ENCODE measurements around the gene MAFF.

The MAFF gene

DNA sequence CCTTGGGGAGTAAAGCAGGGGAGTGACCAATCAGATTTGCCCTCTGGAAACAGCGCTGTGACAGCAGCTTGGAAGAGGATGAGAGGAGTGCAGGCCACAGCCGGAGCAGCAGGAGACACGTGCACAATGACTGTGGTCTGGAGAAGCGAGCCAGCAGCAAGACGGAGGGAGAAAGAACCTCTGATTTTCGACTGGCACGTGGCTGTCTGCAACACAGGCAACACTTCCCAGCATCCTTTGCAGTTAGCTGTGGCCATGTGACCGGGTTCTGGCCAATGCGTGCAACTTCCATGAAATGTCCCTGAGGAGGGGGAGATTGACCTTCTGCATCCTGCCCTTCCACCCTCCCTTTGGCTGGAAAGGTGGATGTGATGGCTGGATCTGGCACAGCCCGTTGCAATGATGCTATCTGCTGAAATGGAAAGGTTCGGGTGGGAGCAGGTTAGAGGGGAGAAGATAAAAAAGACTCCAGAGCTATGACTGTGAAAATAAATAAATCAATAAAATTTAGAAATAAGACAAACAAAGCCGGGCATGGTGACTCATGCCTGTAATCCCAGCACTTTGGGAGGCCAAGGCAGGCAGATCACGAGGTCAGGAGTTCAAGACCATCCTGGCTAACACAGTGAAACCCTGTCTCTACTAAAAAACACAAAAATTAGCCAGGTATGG, 35.7 kb upstream of the MAFF start:
- H3K4me2 ChIP-seq (ENCODE audit: low read length), result no peak overlapping the region
- no peak for TF ChIP-seq EZH2phosphoT487 (IDR thresholded peaks at IDR 0.05; ENCODE audit: low read depth)
- TF ChIP-seq, protein P1, sequence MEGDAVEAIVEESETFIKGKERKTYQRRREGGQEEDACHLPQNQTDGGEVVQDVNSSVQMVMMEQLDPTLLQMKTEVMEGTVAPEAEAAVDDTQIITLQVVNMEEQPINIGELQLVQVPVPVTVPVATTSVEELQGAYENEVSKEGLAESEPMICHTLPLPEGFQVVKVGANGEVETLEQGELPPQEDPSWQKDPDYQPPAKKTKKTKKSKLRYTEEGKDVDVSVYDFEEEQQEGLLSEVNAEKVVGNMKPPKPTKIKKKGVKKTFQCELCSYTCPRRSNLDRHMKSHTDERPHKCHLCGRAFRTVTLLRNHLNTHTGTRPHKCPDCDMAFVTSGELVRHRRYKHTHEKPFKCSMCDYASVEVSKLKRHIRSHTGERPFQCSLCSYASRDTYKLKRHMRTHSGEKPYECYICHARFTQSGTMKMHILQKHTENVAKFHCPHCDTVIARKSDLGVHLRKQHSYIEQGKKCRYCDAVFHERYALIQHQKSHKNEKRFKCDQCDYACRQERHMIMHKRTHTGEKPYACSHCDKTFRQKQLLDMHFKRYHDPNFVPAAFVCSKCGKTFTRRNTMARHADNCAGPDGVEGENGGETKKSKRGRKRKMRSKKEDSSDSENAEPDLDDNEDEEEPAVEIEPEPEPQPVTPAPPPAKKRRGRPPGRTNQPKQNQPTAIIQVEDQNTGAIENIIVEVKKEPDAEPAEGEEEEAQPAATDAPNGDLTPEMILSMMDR (IDR thresholded peaks at IDR 0.05; ENCODE audit: low read depth, low read length), result no peak
- no peak overlapping the region for H3K27ac ChIP-seq (ENCODE audit: low read length)
- peaks cover 7% of the 10 kb centered on the region for H3K36me3 ChIP-seq (replicated peaks; ENCODE audit: low read depth, low read length)
- H4K20me1 ChIP-seq (ENCODE audit: insufficient read depth, low read length), result no peaks in the 10 kb centered on the region
- H3K4me3 ChIP-seq (ENCODE audit: low read length), result no peak overlapping the region
- 0 out of 2 replicates have a peak, but pooled peaks cover 5% of the 10 kb centered on the region for H3K9me3 ChIP-seq (ENCODE audit: insufficient read depth, low read length)
- H3K27me3 ChIP-seq (ENCODE audit: low read depth, low read length), result no peaks in the 10 kb centered on the region
- no peak overlapping the region for H2AFZ ChIP-seq (ENCODE audit: low read depth, low read length)
- H3K79me2 ChIP-seq (ENCODE audit: low read length), result no peaks in the 10 kb centered on the region
- no peak overlapping the region for H3K9ac ChIP-seq (ENCODE audit: low read length)
- H3K4me1 ChIP-seq (ENCODE audit: low read length), result peaks cover 31% of the 10 kb centered on the region

DNA sequence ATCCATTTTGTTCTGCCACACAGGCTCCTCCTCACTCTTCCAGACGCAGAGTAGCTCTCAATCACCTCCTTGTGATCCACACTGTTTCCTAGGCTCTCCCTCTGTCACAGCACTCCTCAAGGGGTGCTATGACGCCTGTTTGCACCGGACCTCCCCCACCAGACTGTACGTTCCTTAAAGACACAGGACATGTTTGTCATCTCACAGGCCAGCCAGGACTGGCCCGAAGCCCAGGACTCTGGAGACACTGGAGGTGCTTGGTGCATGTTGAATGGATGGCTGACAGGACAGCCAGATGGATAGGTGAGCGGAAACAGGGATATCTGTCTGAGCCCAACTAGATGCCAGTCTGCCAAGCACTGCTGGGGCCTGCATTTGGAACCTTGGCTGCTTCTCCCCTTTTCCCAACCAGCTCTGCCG, 33.8 kb upstream of the MAFF start:
- H3K4me3 ChIP-seq (ENCODE audit: low read length), result no peak overlapping the region
- H3K79me2 ChIP-seq (ENCODE audit: low read length), result no peaks in the 10 kb centered on the region
- no peak overlapping the region for H2AFZ ChIP-seq (ENCODE audit: low read depth, low read length)
- H3K4me1 ChIP-seq (ENCODE audit: low read length), result peaks cover 12% of the 10 kb centered on the region
- no peak overlapping the region for H3K9ac ChIP-seq (ENCODE audit: low read length)
- TF ChIP-seq EZH2phosphoT487 (IDR thresholded peaks at IDR 0.05; ENCODE audit: low read depth), result no peak
- TF ChIP-seq, protein P1 (IDR thresholded peaks at IDR 0.05; ENCODE audit: low read depth, low read length), result no peak
- H3K36me3 ChIP-seq (replicated peaks; ENCODE audit: low read depth, low read length), result no peaks in the 10 kb centered on the region
- H3K4me2 ChIP-seq (ENCODE audit: low read length), result no peak overlapping the region
- no peaks in the 10 kb centered on the region for H3K9me3 ChIP-seq (ENCODE audit: insufficient read depth, low read length)
- H4K20me1 ChIP-seq (ENCODE audit: insufficient read depth, low read length), result no peaks in the 10 kb centered on the region
- no peak overlapping the region for H3K27ac ChIP-seq (ENCODE audit: low read length)
- no peaks in the 10 kb centered on the region for H3K27me3 ChIP-seq (ENCODE audit: low read depth, low read length)

DNA sequence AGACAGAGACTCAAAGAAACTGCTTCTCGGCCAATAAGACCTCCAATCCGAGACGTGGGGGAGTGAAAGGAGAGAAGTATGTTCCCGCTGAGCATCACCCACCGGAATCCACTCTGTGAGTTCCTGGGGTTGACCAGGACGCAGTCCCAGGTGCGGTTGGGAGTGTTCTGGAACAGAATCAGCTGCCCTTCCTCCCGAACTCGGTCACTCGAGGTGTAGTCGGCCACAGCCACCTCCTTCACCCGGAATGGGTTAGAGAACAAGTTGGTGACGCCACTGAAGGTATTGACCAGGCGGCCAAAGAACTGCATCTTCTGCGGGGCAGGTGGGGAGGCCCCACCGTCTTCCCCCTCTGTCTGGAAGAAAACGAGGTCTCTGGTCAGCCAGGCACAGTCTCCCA, 32.7 kb upstream of the MAFF start:
- H2AFZ ChIP-seq (ENCODE audit: low read depth, low read length), result no peak overlapping the region
- no peaks in the 10 kb centered on the region for H3K27me3 ChIP-seq (ENCODE audit: low read depth, low read length)
- no peak overlapping the region for H3K27ac ChIP-seq (ENCODE audit: low read length)
- H3K36me3 ChIP-seq (replicated peaks; ENCODE audit: low read depth, low read length), result no peaks in the 10 kb centered on the region
- H3K4me3 ChIP-seq (ENCODE audit: low read length), result no peak overlapping the region
- TF ChIP-seq, protein P1 (IDR thresholded peaks at IDR 0.05; ENCODE audit: low read depth, low read length), result no peak
- no peak for TF ChIP-seq EZH2phosphoT487 (IDR thresholded peaks at IDR 0.05; ENCODE audit: low read depth)
- H3K9ac ChIP-seq (ENCODE audit: low read length), result no peak overlapping the region
- no peaks in the 10 kb centered on the region for H4K20me1 ChIP-seq (ENCODE audit: insufficient read depth, low read length)
- H3K79me2 ChIP-seq (ENCODE audit: low read length), result no peaks in the 10 kb centered on the region
- H3K9me3 ChIP-seq (ENCODE audit: insufficient read depth, low read length), result no peaks in the 10 kb centered on the region
- H3K4me1 ChIP-seq (ENCODE audit: low read length), result peaks cover under 1% of the 10 kb centered on the region
- H3K4me2 ChIP-seq (ENCODE audit: low read length), result no peak overlapping the region

DNA sequence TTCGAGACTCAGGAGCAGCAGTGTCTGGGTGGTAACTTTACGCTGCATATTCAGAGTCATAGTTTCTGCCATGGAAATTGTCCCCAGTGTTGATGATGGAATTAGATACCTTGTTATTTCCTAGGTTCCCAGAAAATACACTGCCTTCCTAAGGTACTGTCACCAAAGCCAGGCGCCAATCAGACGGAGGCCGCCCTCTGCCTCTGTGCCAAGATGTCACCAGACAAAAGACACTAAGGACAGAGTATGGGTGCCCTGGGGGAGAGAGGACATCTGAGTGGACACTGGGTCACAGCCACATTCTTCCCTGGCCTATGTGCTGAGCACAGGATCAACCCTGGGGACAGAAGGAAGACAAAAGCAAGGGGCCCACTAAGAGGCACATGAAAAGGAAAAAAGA, 31.3 kb upstream of the MAFF start:
- no peaks in the 10 kb centered on the region for H3K9me3 ChIP-seq (ENCODE audit: insufficient read depth, low read length)
- H3K27ac ChIP-seq (ENCODE audit: low read length), result no peak overlapping the region
- no peak overlapping the region for H3K4me3 ChIP-seq (ENCODE audit: low read length)
- no peak overlapping the region for H3K9ac ChIP-seq (ENCODE audit: low read length)
- no peak overlapping the region for H2AFZ ChIP-seq (ENCODE audit: low read depth, low read length)
- H3K36me3 ChIP-seq (replicated peaks; ENCODE audit: low read depth, low read length), result no peaks in the 10 kb centered on the region
- H3K4me1 ChIP-seq (ENCODE audit: low read length), result no peaks in the 10 kb centered on the region
- no peaks in the 10 kb centered on the region for H4K20me1 ChIP-seq (ENCODE audit: insufficient read depth, low read length)
- H3K4me2 ChIP-seq (ENCODE audit: low read length), result no peak overlapping the region
- no peaks in the 10 kb centered on the region for H3K27me3 ChIP-seq (ENCODE audit: low read depth, low read length)
- no peaks in the 10 kb centered on the region for H3K79me2 ChIP-seq (ENCODE audit: low read length)
- TF ChIP-seq, protein P1 (IDR thresholded peaks at IDR 0.05; ENCODE audit: low read depth, low read length), result no peak
- TF ChIP-seq EZH2phosphoT487 (IDR thresholded peaks at IDR 0.05; ENCODE audit: low read depth), result no peak

Measured in OCI-LY3 (cell line).